Measurements from ENCODE around the gene GPR39.
"Not testable (repeated sequence)": the region's sequence is repeated elsewhere in the genome, so short reads cannot be mapped to it uniquely, and the experiment has no call there.

GPR39 gene

GRCh38 chr2:132416723-132417395 lies at the start of gene GPR39:
GPR39 (plus strand) TSS chr2:132416805.
- DNase-seq (ENCODE audit: low read depth in 2 of 2) = no peak

DNA sequence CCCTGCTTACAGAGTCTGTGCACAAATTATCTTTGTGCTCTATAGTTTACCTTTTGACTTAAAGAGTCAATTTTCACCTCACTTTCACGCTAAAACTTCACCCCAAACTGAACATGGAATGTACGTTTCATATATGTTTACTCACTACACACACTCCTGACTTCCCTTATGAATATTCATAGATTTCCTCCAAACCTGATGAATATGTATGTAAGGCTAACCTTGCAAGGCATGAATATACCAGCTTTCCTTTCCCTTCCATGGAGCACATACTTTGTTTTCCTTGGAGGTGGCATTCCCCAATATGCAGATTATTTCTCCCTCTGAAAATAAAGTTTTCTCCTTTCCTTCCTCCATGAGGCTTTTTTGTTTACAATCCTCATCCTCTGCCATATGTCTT lies 48.4 kb upstream of the GPR39 start:
- no peak for DNase-seq (ENCODE audit: low read depth in 2 of 2)

- DNase-seq (ENCODE audit: low read depth in 2 of 2) = no peak
Observed at GRCh38 chr2:132372276-132372675, 44.3 kb upstream of the GPR39 start.

DNA sequence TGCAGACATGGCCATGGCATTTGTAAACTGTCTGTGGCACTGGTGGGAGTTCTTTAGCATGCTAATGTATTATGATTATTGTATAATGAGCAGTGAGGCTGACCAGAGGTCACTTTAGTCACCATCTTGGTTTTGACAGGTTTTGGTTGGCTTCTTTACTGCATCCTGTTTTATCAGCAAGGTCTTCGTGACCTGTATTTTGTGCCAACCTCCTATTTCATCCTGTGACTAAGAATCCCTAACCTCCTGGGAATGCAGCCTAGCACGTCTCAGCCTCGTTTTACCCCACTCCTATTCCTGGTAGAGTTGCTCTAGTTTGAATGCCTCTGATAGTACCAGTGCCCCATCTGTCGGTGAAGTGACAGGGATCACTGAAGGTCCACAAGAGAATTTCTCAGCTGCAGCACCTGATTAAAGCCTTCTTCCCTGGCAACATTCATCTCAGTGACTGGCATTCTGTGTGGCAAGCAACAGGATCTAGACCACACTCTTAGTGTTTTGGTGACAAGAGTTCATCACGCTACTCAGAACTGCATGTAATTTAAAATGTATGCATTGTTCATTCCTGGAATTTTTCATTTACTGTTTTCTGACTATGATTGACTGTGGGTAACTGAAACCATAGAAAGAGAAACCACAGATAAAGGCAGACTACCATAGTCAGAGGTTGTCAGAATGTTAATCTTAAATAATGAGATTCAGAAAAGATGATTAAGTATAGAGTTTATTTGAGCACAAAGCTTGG lies 43.0 kb upstream of the GPR39 start:
- no peak for DNase-seq (ENCODE audit: low read depth in 2 of 2)

GRCh38 chr2:132374151-132374550 lies 42.5 kb upstream of the GPR39 start:
- DNase-seq (ENCODE audit: low read depth in 2 of 2) = no peak

DNA sequence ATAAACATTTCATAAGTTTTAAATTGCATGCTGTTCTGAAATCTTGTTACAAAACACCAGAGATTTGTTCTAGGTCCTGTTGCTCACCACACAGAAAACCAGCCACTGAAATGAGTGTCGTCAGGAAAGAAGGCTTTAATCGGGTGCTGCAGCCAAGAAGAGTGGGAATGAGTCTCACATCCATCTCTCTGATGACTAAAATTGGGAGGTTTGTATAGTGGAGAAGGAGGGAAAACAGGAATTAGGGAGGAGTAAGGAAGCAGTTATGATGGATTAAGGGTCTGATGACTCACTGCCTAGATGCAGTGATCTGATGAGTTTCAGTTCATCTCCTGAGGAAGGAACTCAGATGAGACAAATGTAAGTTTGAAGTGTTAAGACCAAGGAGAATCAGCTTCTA lies 42.1 kb upstream of the GPR39 start:
- DNase-seq (ENCODE audit: low read depth in 2 of 2) = no peak

DNA sequence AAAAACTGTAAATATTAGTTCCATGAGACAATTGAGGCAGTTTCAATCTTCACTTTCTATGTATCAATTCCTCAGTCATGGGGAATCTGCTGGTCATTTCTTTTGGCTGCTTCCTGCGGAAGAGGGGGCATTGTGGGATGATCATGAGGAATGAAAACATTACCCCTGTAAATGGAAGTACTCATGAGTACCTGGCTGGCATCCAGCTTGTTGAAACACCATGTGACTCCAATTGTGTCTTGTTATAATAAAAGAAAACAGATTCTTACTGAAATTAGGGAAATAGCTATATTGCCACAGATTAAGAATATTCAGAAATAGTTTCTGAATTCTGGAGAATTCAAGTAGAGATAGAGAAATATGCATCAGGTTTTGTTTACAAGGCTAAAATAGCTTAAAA lies 41.6 kb upstream of the GPR39 start:
- no peak for DNase-seq (ENCODE audit: low read depth in 2 of 2)

DNA sequence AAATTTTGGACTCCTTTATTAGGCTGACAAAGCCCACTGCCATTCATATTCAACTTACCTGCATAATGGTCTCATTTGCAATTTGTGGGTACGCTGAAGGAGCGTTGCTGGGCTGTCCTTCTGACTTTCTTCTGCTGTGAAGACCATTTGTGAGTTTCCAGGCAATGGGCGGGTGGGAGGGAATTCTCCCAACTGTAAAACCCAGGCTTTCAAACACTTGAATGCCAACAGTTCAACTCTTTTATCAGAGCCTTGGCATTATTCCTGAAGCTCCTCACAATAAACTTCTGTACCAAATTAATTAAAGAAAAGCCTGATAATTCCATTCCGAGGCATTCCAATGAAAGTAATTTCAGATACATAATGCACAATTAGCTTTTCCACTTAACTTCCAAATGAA lies 35.2 kb upstream of the GPR39 start:
- DNase-seq (ENCODE audit: low read depth in 2 of 2) = no peak

DNA sequence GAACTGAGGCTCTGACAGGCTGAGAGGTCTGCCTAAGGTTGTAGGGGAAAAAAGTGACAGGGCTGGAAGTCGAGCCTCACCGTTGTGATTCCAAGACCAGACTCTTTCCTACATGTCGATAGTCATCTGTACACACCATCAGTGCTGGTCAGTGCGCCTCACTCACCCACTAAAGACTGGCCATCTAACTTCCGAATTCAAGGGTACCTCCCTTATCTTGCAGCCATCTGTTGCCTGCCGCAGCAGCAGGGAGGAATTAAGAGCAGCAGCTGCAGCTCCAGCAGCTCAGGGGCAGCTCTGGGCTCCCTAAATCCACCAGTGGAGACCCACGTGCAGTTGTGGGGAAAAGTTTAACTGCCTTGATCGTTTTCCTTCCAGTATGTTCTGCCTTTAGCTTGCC lies 32.6 kb upstream of the GPR39 start:
- no peak for DNase-seq (ENCODE audit: low read depth in 2 of 2)

- DNase-seq (ENCODE audit: low read depth in 2 of 2) = no peak
Observed at GRCh38 chr2:132384491-132385151, 32.0 kb upstream of the GPR39 start.

DNA sequence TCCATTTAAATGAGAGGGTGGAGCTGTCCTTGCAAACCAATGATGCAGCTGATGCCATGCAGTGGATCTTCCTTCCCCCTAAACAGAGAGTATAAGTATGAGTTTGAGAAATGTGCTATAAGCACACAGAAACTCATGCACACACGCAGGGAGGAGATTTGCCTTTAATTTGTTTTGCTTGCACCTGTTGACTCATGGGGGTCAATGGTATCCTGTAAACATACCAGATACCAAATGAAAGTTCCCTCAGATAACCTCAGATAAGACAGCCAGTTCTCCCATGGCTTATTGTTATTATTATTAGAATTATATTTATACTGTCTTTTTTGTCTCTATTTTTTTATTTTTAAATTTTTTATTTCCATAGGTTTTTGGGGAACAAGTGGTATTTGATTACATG lies 29.5 kb upstream of the GPR39 start:
- no peak for DNase-seq (ENCODE audit: low read depth in 2 of 2)

GRCh38 chr2:132390076-132390475 lies 26.5 kb upstream of the GPR39 start:
- DNase-seq (ENCODE audit: low read depth in 2 of 2) = no peak

DNA sequence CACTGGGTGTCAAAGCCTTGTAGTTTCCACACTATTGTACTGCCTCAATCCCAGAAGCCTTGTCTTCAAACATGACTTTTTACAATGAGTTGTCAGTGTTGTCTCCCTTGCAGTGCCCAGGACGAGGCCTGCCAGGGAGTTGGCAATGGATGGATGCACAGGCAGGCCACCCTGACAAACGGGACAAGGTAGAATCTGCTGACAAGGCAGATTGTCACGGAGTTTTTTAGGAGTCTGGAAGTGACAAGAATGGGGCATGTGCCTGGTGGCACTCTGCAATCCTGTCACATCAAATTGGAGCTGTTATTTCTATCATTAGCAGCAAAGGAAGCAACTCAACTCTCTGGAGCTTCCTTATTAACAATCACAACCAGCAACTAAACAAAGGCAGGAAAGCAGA lies 25.2 kb upstream of the GPR39 start:
- DNase-seq (ENCODE audit: low read depth in 2 of 2) = no peak

GRCh38 chr2:132392221-132392620 lies 24.4 kb upstream of the GPR39 start:
- DNase-seq (ENCODE audit: low read depth in 2 of 2) = no peak

GRCh38 chr2:132392879-132393278 lies 23.7 kb upstream of the GPR39 start:
- DNase-seq (ENCODE audit: low read depth in 2 of 2) = no peak

DNA sequence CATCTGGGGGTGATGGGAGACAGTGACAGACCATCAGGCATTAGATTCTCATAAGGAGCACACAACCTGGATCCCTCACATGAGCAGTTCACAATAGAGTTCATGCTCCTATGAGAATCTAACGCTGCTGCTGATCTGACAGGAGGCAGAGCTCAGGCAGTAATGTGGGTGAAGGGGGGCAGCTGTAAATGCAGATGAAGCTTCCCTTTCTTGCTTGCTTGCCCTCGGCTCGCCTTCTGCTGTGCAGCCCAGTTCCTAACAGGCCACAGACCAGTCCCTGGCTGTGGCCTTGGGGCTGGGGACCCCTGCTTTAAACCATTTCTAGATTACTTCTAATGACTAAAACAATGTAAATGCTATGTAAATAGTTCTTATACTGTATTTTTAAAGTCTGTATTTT lies 19.6 kb upstream of the GPR39 start:
- DNase-seq (ENCODE audit: low read depth in 2 of 2) = not testable (repeated sequence)

DNA sequence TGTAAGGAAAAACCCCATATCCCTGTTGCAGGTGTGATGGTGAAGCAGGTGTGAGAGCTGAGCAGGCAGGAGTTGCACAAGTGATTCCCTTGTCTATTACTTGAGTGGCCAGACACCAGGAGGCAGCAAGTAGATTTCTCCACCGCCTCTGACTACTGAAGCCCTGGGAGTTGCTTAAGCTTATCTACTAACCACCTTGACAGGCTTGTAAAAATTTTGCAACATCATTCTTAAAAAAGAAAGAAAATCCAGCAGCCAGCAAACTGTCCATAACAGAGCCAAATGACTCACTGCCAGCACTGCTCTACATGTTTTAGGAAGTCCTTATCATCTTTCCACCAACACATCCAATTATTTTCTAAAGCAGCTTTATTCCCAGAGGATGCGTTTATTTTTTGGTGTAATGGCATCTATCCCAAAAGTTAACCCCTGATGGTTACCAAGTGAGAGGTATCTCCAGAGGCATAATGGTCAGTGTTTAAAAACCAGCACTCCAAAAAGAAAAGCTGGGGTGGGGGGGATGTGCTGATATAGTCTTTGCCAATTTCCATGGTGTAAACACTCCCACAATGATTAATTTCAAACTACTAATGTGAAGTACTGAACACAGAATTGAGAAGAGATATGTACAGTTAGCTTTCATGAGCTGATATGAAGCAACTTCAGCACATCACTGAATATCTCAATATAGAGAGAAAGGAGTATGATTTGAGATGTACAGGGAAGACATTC lies 16.3 kb upstream of the GPR39 start:
- no peak for DNase-seq (ENCODE audit: low read depth in 2 of 2)

GRCh38 chr2:132400901-132401240 lies 15.7 kb upstream of the GPR39 start:
- no peak for DNase-seq (ENCODE audit: low read depth in 2 of 2)

GRCh38 chr2:132401326-132401725 lies 15.3 kb upstream of the GPR39 start:
- DNase-seq (ENCODE audit: low read depth in 2 of 2) = no peak

- no peak for DNase-seq (ENCODE audit: low read depth in 2 of 2)
Observed at GRCh38 chr2:132403146-132403545, 13.5 kb upstream of the GPR39 start.

DNA sequence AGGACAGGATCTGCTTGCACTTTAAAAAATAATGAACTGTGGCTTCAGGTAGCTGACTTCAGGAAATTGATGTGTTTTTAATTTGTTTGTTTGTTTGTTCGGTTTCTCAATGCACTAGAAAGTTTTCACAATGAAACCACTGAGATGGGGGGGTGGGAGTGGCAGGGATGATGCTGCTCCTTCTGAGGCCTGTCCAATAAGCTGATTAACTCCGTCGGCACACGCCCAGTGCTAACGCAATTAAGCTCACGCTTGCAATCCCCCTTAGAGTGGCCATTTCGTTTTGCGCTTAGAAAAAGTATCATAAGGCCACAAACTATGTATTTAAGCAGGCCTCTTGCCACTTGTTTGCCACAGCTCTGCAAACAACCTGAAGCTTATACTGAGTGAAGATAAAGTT lies 12.5 kb upstream of the GPR39 start:
- no peak for DNase-seq (ENCODE audit: low read depth in 2 of 2)

DNA sequence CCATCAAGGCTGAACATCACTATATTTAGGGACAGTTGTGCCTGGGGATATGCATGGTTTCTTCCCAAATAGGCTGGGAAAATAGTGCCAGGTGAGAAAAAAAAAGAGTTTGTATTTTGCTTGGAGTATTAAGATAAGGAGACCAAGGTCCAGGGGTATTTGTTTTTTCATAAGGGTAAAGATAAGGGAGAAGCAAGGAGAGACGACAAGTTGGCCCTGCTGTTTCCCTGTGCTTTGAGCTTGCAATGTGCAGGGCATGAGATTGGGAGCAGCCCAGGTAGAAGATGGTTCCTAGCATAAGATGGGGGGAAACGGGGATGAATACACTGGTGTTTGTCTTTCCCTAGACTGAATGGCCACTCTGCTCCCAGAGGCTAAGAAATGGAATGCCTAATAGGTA lies 8.8 kb upstream of the GPR39 start:
- DNase-seq (ENCODE audit: low read depth in 2 of 2) = no peak

GRCh38 chr2:132412021-132412420 lies 4.6 kb upstream of the GPR39 start:
- no peak for DNase-seq (ENCODE audit: low read depth in 2 of 2)
